NCI-H748 (cell line): ENCODE results near the gene TSBP1.

Source experiments
- DNase-seq: peaks from one replicate; lab custom pipeline; 2025; ENCODE audit not compliant: unreplicated experiment; lab: John Stamatoyannopoulos, UW

Gene TSBP1, protein sequence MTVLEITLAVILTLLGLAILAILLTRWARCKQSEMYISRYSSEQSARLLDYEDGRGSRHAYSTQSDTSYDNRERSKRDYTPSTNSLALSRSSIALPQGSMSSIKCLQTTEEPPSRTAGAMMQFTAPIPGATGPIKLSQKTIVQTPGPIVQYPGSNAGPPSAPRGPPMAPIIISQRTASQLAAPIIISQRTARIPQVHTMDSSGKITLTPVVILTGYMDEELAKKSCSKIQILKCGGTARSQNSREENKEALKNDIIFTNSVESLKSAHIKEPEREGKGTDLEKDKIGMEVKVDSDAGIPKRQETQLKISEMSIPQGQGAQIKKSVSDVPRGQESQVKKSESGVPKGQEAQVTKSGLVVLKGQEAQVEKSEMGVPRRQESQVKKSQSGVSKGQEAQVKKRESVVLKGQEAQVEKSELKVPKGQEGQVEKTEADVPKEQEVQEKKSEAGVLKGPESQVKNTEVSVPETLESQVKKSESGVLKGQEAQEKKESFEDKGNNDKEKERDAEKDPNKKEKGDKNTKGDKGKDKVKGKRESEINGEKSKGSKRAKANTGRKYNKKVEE

DNA sequence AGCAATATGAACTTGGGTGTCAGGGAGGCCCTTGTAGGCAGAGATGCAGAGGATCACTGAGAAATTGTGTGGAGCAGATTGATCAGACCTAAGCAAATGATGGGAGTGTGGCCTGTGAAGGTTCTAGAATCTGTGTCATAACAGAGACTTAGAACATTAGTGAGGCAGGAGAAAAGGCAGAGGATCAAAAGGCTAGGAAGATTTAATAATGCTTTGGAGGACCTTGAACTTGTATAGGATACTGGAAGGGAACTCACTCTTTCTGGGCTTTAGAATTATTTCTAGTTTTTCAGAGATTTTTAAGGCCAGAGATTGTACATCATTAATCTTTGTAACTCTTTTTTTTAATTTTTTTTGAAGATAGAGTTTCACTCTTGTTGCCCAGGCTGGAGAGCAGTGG lies at the start of gene TSBP1:
Gene TSBP1 (minus strand): TSS at position 101 of the 400 bp plus-strand sequence. CDS start 197 bp downstream, outside the sequence.
- no peak for DNase-seq

DNA sequence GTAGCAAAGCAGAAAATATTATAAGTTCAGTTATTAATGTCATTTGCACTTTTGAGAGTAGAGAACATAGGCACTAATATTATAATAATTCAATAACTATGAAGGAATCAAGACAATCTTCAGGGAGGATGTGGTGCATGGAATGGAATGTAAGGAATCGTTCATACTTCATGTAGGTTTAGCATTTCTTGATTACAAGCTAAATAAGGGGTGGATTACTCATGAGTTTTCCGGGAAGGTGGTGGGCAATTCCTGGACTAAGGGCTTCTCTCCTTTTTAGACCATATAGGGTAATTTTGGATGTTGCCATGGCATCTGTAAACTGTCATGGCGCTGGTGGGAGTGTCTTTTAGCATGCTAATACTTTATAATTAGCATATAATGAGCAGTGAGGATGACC lies 44.3 kb upstream of the TSBP1 start:
- no peak for DNase-seq

DNA sequence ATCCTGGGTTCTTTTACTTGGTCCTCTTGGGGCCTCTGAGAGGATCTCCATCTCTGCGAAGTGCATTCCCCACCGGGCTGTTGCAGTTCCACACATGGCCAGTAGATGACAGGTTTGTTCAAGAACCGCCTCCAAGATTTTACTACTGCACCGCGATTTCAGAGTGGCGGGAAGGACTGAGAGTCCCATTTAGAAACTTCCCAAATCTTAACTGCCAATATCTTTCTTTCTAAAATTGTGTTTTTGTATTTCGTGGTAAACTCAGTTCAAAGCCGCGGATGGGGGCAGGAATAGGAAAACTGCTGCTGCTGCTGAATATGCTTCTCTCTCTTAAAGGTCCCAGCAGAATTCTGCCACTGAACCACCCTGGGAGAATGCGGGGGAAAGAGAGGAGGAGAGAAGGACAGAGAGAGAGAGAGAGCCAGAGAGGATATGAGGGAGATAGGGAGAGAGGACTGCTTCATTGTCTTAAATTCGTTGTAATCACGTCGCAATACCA lies 43.9 kb upstream of the TSBP1 start:
- peak; percentile 59 for DNase-seq

DNA sequence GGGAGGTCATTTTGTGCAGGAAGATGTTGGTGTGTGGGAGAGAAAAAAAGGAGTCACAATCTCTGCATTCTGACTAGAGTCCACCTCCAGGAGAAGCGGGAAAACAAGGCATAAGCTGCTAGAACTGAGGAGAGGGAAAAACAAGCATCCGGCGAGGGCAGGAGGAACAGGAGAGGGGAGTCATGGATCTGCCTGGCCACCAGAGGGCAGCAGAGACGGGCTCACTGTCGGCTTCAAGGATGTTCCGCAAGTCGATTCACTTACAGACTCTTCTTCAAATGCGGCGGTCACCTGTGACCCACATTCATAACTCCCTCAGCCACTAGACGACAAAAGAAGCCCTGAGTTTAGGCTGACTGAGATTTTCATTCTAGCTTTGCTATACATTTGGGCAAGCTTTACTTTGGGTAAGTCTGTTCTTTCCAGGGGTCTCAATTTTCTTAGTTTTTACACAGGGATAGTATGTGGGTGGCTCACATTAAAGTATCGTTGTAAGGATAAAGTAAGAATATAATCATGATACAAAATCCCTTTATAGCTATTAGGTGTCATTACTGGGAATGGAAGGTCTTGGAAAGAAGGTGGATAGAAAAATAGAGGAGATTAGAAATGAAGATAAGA lies 41.8 kb upstream of the TSBP1 start:
- peak; percentile 69 for DNase-seq

DNA sequence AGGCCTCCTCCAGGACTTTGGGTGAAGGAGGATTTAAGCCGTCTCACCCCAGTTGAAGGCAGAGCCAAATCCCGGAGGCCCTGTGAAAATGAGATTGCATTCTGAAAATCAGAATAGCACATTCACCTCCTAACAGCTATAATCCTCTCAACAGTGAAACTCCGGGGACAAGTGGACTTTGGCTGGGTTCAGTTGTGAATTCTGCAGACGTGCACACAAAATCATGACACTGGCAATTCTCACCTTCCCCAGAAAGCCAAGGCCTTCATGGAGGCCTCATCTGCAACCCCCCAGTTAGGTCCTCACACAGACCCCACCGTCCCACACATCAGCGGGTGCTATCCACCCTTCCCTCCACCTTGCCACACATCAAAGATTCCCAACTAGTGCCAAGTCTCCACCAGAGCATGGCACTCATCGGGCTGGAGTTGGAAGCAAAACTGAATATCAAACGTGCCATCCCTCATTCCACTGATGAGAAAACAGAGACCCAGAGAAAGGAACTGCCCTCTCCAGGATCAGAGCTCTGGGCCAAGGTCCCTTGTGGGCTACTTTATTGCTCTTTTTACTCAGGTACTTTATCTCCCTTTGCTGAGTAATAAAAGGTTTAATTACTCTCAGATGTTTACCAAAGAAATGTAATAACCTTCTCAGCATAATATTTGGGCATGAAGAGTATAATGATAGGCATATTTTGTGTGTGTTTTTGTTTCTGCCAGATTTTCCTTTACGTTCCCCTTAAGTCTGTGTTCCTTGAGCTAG lies 40.0 kb upstream of the TSBP1 start:
- DNase-seq: no peak

DNA sequence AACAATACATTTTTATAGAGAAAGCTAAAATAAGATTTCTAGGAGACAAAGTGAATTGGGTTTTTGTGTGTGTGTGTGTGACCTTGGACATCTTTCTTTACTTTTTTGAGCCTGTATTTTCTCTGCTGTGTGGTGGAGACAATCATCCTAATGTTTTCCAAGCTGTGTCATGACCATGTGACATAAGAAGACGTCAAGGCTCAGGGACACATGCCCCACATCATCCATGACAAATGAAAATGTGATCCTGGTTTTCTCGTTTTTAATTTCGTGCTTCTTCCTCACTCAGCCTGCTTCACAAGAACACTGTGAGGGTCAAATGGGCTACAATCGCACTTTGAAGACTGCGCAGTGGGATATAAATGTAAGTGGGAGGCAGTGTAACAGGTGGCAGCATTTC lies 39.2 kb upstream of the TSBP1 start:
- DNase-seq: no peak

DNA sequence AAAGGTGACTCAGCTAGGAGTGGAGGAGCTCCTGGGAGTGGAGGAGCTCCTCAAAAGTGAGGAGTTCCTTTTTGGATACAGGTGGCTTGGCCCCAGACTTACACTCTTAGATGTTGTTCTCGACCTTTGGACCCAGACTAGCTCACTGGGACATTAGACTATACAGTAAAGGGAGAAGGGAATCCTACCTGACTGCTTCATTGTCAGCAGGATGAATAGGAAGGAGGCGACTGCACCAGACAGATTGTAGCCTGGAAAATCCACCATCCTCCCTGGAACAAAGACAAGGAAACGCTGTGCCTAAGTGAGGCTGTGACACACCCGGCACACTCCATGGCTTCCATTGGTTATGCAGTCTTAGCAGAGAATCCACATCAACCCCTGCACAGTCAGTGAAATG lies 35.2 kb upstream of the TSBP1 start, which contains the start of gene BTNL2:
Gene BTNL2 (minus strand): TSS at position 325 of the 400 bp plus-strand sequence. CDS start 58 bp downstream, at position 267.
- no peak for DNase-seq

DNA sequence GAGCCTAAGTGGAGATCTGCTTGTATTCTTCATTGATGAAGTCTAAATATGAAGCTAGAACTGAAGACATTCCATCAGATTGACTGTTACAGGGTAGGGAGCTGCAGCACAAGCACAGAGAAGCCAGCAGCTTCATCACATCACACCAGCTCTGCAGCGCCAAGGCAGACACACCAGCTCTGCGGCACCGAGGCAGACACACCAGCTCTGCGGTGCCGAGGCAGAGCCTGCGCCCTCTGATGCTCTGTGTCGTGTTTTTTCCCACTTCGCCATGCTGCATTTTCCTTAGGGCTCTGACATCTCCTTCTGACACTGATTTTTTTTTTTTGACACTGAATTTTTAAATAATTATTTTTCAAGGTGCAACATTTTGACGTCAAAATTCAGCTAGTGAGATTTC lies 34.5 kb upstream of the TSBP1 start:
- no peak for DNase-seq

DNA sequence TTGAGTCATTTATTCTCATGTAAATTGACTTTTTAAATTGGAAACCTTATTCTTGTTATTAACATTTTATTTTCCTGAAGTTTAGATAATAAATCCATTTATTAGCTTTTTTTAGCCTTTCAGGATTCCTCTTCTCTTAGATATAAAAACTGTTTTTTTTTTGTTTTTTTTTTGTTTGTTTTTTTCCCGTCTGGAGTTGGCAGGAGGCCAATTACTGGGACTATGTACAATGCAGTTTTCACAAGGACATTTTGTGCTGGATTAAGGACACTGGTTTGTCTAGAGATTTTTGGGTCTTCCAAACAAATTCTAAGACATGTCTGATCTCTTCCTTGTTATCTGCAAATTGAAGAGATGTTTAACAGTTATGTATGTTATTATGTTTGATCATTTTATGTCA lies 34.0 kb upstream of the TSBP1 start:
- no peak for DNase-seq

DNA sequence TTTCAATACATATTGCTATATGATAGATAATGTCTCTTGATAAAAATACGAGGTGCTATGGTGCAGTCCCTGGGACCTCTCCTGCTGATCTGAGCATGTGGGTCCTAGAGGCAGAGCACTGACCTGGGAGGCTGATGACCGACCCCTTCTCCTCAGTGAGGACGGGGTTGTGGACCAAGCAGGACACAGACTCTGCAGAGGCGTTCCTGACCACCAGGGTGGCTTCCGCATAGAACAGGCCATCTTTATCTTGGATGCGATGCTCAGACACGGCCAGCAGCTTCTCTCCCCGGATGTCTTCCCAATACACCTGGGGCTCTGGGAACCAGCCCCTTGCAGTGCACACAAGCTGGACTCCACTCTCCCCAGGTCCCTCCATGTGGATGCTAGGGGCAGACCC lies 31.1 kb upstream of the TSBP1 start:
- DNase-seq: no peak

DNA sequence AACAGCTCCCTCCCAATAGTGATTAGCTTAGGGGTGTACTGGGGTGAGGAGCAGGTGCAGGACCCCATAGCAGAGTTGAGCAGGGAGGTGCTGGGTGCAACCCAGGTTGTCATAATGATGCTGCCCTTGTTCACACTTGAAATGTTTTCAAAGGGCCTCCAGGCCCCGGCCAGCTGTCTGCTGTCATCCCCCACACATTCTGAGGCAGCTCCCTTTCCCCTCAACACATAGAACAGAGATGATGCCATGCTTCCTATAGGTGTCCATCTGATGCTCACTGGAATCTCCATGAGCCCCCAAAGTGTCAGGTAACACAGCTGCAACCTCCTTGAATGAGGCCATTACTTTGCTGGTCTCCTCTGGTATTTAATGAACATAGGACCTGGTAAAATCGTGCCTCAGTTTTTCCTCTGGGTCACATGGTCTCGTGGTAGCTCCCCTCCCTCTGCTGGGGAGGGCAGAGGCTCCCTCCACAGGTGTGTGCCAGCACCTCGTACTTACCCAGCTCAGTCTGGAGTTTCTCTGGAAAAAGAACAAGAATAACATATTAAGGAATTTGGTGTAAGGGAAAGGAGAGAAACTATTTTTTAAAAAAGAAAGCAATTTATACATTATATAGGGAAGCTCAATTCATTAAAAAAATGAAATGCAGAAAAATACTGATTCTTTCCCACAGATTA lies 29.7 kb upstream of the TSBP1 start:
- DNase-seq: no peak

DNA sequence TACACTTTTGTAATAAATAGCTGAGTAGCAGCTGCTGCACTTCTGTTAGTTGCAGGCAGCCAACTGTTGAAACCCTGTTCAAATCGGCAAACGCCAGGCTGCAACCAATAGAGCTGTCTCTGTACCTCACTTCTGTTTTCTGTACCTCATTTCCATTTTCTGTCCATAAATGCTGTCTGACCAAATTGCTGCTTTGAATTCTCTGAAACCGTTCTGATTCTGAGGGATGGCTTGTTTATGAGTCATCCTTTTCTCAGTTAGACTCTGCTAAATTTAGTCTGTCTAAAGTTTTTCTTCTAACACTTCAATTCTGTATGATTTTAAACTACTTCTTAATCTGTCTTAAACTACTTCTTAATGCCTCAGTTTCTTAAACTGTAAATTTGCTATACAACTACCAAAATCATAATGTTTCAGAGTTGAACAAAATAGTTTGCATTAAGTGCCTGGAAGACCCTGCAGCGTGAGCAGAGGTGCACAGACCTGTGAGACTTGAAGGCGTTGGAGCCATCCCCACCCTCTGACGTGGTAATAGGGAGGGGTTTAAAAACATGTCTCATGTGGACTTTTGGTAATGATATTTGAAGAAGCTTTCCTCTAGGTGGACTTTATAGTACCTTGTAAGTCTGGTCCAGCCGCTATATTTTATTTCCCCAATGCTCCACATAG lies 25.7 kb upstream of the TSBP1 start:
- DNase-seq: no peak

DNA sequence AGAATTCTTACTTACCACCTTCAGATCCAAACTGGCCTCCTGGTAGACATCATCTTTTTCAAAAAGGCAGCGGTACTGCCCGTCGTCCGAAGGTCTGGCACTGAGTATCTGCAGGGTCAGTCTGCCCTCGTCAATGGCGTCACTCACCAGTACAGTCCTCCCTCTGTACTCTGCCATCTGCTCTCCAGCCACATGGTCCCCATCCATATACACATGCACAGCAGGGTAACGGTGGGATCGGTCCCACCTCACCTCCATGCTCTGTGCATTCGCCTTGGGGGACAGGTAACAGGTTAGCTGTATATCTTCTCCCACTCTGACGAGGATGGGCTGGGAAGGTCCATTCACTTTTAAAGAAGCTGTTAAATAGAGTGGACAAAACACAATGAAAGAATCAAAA lies 24.3 kb upstream of the TSBP1 start:
- no peak for DNase-seq

DNA sequence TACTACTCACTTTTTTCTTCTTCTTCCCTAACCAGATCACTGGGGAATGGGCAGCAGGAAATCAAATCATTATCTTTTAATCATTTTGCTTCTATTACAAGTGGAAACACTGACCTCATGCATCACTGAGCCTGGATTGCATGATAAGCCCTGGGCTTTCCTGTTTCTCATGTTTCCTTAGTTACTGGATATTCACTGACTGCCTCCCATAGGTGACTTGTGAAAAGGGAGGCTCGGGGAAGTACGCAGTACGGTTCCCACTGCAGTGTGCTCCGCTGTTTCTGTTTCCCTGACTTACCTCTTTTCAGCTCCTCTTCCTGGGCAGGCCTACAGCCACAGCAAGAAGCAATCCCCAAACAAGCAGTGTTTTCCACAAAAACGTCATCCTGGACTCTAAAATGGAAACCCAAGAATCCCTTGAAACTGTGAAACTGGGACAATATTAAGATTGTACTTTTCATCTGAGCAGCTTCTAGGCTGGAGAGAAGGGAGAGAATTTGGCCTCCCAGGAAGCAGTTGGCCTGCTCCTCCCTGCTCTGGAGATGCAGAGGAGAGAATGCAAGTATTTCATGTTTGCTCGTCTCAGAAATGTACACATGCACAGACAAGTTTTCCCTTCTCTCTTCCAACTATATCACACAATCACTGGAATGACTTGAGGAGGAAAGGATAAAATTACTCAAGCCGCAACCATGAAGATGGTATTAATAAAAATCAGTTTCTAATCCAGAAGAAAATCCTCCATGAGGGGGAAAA lies 22.1 kb upstream of the TSBP1 start:
- DNase-seq: no peak

DNA sequence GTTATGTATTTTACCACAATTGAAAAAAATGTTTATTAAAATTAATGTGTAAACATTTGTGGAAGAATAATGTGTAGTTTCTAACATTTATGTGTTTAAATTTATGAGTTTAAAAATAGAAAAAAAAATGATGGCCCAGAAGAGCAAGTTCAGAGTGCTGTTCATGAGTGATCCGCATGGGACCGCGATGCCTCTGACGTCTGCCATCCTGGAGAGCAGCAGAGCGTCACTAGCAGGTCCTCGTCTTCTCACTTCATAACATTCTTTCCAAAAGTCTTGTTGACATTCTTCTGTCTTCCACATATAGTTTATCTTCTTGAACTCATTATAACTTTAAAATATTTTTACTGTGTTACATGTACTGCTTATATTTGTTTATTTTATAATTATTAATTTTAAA lies 19.8 kb upstream of the TSBP1 start:
- DNase-seq: no peak

DNA sequence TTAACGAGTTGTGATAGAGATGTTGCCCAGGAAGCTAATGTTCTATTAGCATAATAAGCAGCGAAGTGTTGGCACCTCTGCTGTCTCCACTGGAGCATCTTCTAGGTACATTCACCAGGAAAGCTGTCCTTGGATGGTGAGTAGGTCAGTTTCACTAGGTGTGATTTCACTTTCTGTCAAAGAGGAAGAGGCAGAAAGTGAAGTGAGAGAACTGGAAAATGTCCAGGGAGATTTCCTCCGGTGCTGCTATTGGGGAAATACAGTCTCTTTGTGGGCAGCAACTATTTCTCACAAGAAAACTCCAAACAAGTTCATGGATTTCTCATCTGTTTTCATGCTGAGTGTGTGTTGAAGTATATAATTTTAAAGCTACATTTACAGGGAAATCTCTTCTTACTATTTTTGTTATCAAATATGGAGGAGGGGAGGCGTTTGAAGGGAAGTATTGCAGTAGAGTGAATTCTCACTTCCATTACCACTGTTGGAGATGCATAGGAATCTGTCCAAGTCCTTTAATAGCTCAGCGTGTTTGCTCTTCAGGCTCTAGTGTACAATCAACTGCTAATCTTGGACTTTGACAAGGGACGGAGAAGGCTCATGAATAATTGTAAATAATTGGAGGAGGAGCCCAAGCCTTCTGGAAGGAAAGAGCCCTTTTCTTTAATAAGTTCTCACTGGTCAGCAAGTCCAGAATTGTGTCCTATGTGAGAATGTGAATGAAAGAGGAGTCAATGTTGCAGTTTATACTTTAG lies 16.1 kb upstream of the TSBP1 start:
- DNase-seq: no peak

DNA sequence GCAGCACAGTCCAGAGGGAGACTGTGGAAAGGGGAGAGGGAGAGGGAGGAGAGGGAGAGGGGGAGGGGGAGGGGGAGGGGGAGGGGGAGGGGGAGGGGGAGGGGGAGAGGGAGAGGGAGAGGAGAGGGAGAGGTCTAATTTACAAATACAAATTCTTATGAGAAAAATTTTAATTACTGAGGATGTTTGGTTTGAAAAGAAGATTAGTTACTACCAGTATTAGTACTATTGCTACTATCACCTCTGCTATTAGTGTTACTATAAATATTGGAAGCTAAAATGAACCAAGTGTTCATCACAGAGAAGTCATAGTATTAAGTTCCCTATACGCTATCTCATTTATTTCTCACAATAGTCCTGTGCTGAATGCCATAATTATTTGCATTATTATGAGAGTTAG lies 14.3 kb upstream of the TSBP1 start:
- DNase-seq: no peak

DNA sequence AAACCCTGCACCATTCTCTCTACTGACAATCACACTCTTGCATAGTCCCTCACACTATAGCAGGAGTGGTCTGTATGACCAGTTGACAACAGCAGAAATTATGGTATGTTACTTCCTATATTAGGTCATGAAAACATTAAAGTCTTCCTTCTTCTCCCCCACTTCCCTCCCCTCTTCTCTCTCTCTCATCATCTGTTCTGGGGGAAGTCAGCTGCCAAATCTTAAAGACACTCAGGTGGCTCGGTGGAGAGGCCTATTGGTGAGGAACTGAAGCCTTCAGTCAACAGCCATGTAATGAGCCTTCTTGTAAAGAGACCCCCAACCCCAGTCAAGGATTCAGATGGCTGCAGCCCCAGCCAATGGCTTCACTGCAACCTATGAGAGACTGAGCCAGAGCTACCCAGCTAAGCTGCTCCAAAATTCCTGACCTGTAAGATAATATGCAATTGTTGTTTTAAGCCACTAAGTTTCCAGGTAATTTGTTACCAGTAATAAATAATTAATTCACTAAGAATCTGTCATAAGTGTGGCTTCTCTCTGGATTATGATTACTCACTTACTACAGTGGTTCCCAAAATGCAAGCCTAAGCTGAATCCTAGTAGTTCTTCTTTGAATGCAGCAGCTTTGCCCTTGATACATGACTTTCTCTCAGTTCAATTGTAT lies 11.2 kb upstream of the TSBP1 start:
- DNase-seq: no peak
